Liver (tissue), 9 donors: ENCODE measurements around the gene DCUN1D3. TPM values are rescaled to one million over a fixed set of nuclear protein-coding genes. Genes with fewer than 3 reads are reported as not detected.

Source experiments
- DNase-seq: peaks from one replicate; pipeline ENCODE4 v3.0.0-alpha.2; 2017; ENCODE audit warnings: low spot score
- H3K27ac ChIP-seq, 2 donors: one replicate each; pipeline ENCODE4 v1.7.0; 2013; ENCODE audit warnings: inconsistent platforms in 2 of 2, low read length in 2 of 2, control low read depth in 1 of 2, low read depth in 1 of 2, mild to moderate bottlenecking in 1 of 2
- H3K27me3 ChIP-seq, 4 donors: one replicate each; pipeline versions ENCODE4 v1.6.1 to v1.7.0; 2013; ENCODE audit warnings: low read length in 3 of 4, inconsistent platforms in 1 of 4, mild to moderate bottlenecking in 1 of 4, moderate library complexity in 1 of 4; ENCODE audit not compliant: control insufficient read depth in 4 of 4, insufficient read depth in 4 of 4
- H3K36me3 ChIP-seq, 4 donors: one replicate each; pipeline versions ENCODE4 v1.6.1 to v1.7.0; 2013; ENCODE audit warnings: low read length in 3 of 4, mild to moderate bottlenecking in 3 of 4, low read depth in 1 of 4, moderate library complexity in 1 of 4; ENCODE audit not compliant: control insufficient read depth in 4 of 4, insufficient read depth in 3 of 4
- H3K4me1 ChIP-seq, 4 donors: one replicate each; pipeline versions ENCODE4 v1.6.1 to v1.7.0; 2013; ENCODE audit warnings: low read length in 3 of 4, mild to moderate bottlenecking in 3 of 4, moderate library complexity in 1 of 4; ENCODE audit not compliant: control insufficient read depth in 4 of 4, insufficient read depth in 4 of 4
- H3K4me3 ChIP-seq, 3 donors: one replicate each; pipeline versions ENCODE4 v1.6.1 to v1.7.0; 2013; ENCODE audit warnings: low read length in 3 of 3, control low read depth in 1 of 3, low read depth in 1 of 3, mild to moderate bottlenecking in 1 of 3
- H3K9ac ChIP-seq, 2 donors: one replicate each; pipeline ENCODE4 v1.7.0; 2013; ENCODE audit warnings: low read length in 2 of 2, mild to moderate bottlenecking in 2 of 2, moderate library complexity in 2 of 2, control low read depth in 1 of 2, low read depth in 1 of 2
- H3K9me3 ChIP-seq, 4 donors: one replicate each; pipeline versions ENCODE4 v1.6.1 to v1.7.0; 2013; ENCODE audit warnings: low read length in 3 of 4; ENCODE audit not compliant: control insufficient read depth in 4 of 4
- ATF3 ChIP-seq: IDR thresholded peaks from 2 replicates; pipeline ENCODE4 v1.6.1; 2016; ENCODE audit warnings: antibody characterized with exemption
- CTCF ChIP-seq: fragments of 150-350 bp; IDR thresholded peaks from 2 replicates; pipeline ENCODE4 v1.5.1; 2017; ENCODE audit warnings: improper control_type of control experiment, low read depth, low read length; ENCODE audit not compliant: missing input control
- EGR1 ChIP-seq, 2 donors: IDR thresholded peaks; 2 replicates each; pipeline ENCODE4 v1.6.1; 2016 to 2018; ENCODE audit warnings: antibody characterized with exemption in 2 of 2, low read depth in 2 of 2
- FOXA1 ChIP-seq: IDR thresholded peaks from 2 replicates; pipeline ENCODE4 v1.6.1; 2016; ENCODE audit warnings: antibody characterized with exemption
- FOXA2 ChIP-seq: IDR thresholded peaks from 2 replicates; pipeline ENCODE4 v1.6.1; 2016; ENCODE audit warnings: antibody characterized with exemption
- GABPA ChIP-seq, 2 donors: IDR thresholded peaks in 1 of 2; conservative IDR thresholded peaks in 1 of 2; 2 replicates each; pipeline ENCODE4 v1.6.1; 2016; ENCODE audit warnings: antibody characterized with exemption in 2 of 2, mild to moderate bottlenecking in 1 of 2, moderate library complexity in 1 of 2
- HNF4A ChIP-seq, 2 donors: conservative IDR thresholded peaks; 2 replicates each; pipeline ENCODE4 v1.6.1; 2016; ENCODE audit warnings: antibody characterized with exemption in 2 of 2, mild to moderate bottlenecking in 2 of 2
- HNF4G ChIP-seq: IDR thresholded peaks from 2 replicates; pipeline ENCODE4 v1.6.1; 2016; ENCODE audit warnings: antibody characterized with exemption
- JUND ChIP-seq, 2 donors: IDR thresholded peaks; 2 replicates each; pipeline ENCODE4 v1.6.1; 2016; ENCODE audit warnings: antibody characterized with exemption in 2 of 2
- NR2F2 ChIP-seq: IDR thresholded peaks from 2 replicates; pipeline ENCODE4 v1.6.1; 2016; ENCODE audit warnings: antibody characterized with exemption
- RAD21 ChIP-seq, 2 donors: IDR thresholded peaks; 2 replicates each; pipeline ENCODE4 v1.6.1; 2016; ENCODE audit warnings: antibody characterized with exemption in 2 of 2, mild to moderate bottlenecking in 2 of 2
- RXRA ChIP-seq, 2 donors: IDR thresholded peaks; 2 replicates each; pipeline ENCODE4 v1.6.1; 2017 to 2018; ENCODE audit warnings: antibody characterized with exemption in 2 of 2, mild to moderate bottlenecking in 1 of 2
- SP1 ChIP-seq: IDR thresholded peaks from 2 replicates; pipeline ENCODE4 v1.6.1; 2018; ENCODE audit warnings: antibody characterized with exemption, mild to moderate bottlenecking
- TAF1 ChIP-seq: conservative IDR thresholded peaks from 2 replicates; pipeline ENCODE4 v1.6.1; 2016; ENCODE audit warnings: antibody characterized with exemption, mild to moderate bottlenecking
- YY1 ChIP-seq: IDR thresholded peaks from 2 replicates; pipeline ENCODE4 v1.6.1; 2016; ENCODE audit warnings: antibody characterized with exemption, mild to moderate bottlenecking
- ZBTB33 ChIP-seq: IDR thresholded peaks from 2 replicates; pipeline ENCODE4 v1.6.1; 2016; ENCODE audit warnings: antibody characterized with exemption
- WGBS: extraction: QIAGEN DNeasy Blood & Tissue Kit; methylation state at CpG from one replicate; pipeline ENCODE4 v1.1.7; 2013; 5-methylcytosine and 5-hydroxymethylcytosine counted together
- polyA plus RNA-seq, 2 donors: library from polyadenylated mRNA; stranded (reverse) in 1 of 2; unstranded in 1 of 2; fragments of 200-250 nt in 1 of 2; fragments of >200 nt in 1 of 2; fragmentation: Nextera tagmentation in 1 of 2; extraction: Ambion mirVana in 1 of 2; gene quantifications; one replicate each; pipeline versions ENCODE4 v1.2.1 to v1.2.3, GENCODE V29; 2013 to 2015
- total RNA-seq, 2 donors: library from RNA; depleted of rRNA; stranded (reverse); fragments of >200 nt; gene quantifications; one replicate each; pipeline ENCODE4 v1.2.3, GENCODE V29; 2014
- TF ChIP-seq, protein P1 (sequence below): IDR thresholded peaks from 2 replicates; pipeline ENCODE4 v1.6.1; 2016; ENCODE audit warnings: antibody characterized with exemption, mild to moderate bottlenecking
- TF ChIP-seq, protein P2 (sequence below): IDR thresholded peaks from 2 replicates; pipeline ENCODE4 v1.6.1; 2016; ENCODE audit warnings: antibody characterized with exemption
- donor health status: healthy.
- donor health status: healthy.
- donor health status: healthy.
- donor health status: healthy.
- donor health status: healthy.

Gene DCUN1D3
- total and polyA plus RNA-seq, 4 donors, result 2.7 to 16.8 (median 4.8) TPM

GRCh38 chr16:20920091-20920490, 19.9 kb upstream of the DCUN1D3 start:
- no peaks in the 10 kb centered on the region for H3K9me3 ChIP-seq
- no peak for DNase-seq
- no peak overlapping the region for H3K9ac ChIP-seq
- peaks cover 2 to 14% (median 10%) of the 10 kb centered on the region in 4 donors for H3K36me3 ChIP-seq
- no peaks in the 10 kb centered on the region for H3K27me3 ChIP-seq
- WGBS, result 97% methylated on average over 5 of the region's 5 CpGs
- no peak overlapping the region for H3K4me3 ChIP-seq
- no peak for TF ChIP-seq ATF3
- TF ChIP-seq RAD21 (IDR thresholded peaks at IDR 0.05), result no peak
- no peak for TF ChIP-seq HNF4G
- TF ChIP-seq CTCF, result no peak
- TF ChIP-seq FOXA2, result no peak
- TF ChIP-seq RXRA (IDR thresholded peaks at IDR 0.05), result no peak
- no peak for TF ChIP-seq YY1
- TF ChIP-seq, protein P1, sequence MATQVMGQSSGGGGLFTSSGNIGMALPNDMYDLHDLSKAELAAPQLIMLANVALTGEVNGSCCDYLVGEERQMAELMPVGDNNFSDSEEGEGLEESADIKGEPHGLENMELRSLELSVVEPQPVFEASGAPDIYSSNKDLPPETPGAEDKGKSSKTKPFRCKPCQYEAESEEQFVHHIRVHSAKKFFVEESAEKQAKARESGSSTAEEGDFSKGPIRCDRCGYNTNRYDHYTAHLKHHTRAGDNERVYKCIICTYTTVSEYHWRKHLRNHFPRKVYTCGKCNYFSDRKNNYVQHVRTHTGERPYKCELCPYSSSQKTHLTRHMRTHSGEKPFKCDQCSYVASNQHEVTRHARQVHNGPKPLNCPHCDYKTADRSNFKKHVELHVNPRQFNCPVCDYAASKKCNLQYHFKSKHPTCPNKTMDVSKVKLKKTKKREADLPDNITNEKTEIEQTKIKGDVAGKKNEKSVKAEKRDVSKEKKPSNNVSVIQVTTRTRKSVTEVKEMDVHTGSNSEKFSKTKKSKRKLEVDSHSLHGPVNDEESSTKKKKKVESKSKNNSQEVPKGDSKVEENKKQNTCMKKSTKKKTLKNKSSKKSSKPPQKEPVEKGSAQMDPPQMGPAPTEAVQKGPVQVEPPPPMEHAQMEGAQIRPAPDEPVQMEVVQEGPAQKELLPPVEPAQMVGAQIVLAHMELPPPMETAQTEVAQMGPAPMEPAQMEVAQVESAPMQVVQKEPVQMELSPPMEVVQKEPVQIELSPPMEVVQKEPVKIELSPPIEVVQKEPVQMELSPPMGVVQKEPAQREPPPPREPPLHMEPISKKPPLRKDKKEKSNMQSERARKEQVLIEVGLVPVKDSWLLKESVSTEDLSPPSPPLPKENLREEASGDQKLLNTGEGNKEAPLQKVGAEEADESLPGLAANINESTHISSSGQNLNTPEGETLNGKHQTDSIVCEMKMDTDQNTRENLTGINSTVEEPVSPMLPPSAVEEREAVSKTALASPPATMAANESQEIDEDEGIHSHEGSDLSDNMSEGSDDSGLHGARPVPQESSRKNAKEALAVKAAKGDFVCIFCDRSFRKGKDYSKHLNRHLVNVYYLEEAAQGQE, result no peak
- TF ChIP-seq NR2F2, result no peak
- no peak for TF ChIP-seq TAF1
- no peak for TF ChIP-seq FOXA1
- no peak for TF ChIP-seq SP1
- no peak for TF ChIP-seq EGR1 (IDR thresholded peaks at IDR 0.05; ENCODE audit: low read depth in 2 of 2)
- TF ChIP-seq, protein P2, sequence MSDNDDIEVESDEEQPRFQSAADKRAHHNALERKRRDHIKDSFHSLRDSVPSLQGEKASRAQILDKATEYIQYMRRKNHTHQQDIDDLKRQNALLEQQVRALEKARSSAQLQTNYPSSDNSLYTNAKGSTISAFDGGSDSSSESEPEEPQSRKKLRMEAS, result no peak
- TF ChIP-seq JUND (IDR thresholded peaks at IDR 0.05), result no peak
- TF ChIP-seq GABPA (IDR thresholded peaks at IDR 0.05 in 1 of 2, conservative IDR thresholded peaks at IDR 0.05 in 1 of 2), result no peak
- no peak for TF ChIP-seq ZBTB33
- TF ChIP-seq HNF4A (conservative IDR thresholded peaks at IDR 0.05), result no peak
- H3K4me1 ChIP-seq, result peaks cover 2 to 8% (median 5%) of the 10 kb centered on the region in 4 donors
- no peak overlapping the region for H3K27ac ChIP-seq
